ENCODE data around the gene SPATA16.
"Not testable (repeated sequence)": the region's sequence is repeated elsewhere in the genome, so short reads cannot be mapped to it uniquely, and the experiment has no call there.

Gene SPATA16

DNA sequence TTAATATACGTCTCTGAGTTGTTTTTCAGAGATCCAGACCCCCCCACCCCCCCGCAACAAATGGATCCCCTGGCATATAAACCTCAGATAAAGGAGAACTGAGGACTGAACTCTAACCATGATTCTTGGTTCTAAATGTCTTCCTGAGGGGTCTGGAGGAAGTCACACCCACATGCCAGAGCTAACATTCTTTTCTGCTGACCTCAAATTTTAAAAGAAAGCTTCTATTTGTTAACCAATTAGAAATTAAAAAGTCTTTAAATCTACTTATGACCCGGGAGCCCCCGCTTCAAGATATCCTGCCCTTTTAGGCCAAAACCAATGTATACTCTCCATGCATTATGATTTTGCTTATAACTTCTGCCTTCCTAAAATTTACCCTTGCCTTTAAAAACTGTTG is 202.2 kb downstream of the SPATA16 start:
- DNase-seq: no peak

DNA sequence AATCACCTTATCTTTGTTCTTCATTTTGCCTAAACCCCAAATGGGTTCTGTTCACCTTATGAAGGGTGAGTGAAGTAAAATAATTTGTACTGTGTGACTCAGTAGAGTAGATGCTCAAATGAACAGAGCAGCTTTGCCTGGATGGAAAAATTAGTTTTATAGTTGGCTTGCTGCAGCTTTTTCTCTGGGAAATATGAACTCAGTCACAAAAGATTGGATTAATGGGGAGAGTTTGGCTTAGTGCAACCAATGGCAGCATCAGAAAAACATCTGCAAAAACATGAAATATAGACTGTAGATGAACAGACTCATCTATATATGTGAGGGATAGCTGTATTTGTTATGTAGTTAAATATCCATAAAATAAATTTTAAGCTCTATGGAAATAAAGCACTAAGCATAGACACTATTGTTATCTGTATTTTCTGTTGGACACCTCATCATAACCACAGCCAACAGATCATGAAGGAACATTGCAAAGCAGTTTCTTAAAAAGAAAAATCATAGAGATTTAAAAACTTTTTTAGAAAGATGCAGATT is 209.2 kb downstream of the SPATA16 start:
- no peak for DNase-seq

DNA sequence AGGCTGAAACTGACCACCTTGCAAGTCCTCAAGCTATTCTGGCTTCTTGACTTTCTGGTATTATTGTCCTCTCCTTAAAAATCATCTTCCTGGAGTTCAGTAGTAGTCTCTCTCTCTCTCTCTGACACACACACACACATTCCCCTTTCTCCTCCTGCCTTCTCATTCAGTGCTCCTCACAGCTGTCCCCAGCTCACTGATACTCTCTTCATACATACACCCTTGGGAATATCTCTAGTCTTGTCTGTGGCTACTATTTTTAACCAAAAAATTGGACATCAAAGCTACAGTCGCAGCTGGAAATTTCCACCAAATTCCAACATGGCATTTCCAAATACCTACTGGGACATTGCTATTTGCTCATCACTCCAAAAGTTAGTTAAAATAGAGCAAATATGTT is 211.6 kb downstream of the SPATA16 start:
- no peak for DNase-seq

DNA sequence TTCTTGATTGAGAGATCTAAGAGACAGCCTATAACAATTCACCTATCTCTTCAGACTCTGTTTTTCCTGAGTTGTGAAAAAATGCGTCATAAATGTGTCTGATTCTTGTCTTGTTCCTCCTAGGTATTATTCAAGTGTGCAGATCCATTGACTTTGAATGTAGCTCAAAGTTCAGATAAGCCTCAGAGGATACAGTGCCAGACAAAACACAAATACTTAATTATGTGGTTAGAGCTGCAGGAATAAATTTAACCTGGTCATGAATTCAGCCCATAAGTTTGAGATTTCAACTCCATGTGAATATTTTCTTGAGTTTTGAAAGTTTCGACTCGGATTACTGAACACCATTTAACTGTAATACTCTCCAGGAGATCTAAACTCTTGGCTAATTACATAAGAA is 216.5 kb downstream of the SPATA16 start:
- no peak for DNase-seq

DNA sequence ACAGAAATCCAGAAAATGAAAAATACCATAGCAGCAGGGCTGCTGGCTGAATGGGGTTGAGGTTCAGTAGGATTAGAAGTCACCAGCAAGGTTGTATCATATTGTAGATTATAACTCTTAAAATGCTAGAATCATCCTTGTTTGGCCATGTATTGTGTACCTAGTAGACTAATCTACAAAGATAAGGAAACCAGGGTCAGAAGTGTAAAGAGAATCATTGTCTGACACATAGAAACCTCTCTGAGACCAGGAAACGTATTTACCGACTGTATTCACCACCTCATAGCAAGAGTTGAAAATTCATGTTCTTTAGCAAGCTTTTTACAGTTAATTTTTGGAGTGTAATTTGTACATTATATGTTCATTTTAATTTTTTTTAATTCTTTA is 221.7 kb downstream of the SPATA16 start:
- no peak for DNase-seq

DNA sequence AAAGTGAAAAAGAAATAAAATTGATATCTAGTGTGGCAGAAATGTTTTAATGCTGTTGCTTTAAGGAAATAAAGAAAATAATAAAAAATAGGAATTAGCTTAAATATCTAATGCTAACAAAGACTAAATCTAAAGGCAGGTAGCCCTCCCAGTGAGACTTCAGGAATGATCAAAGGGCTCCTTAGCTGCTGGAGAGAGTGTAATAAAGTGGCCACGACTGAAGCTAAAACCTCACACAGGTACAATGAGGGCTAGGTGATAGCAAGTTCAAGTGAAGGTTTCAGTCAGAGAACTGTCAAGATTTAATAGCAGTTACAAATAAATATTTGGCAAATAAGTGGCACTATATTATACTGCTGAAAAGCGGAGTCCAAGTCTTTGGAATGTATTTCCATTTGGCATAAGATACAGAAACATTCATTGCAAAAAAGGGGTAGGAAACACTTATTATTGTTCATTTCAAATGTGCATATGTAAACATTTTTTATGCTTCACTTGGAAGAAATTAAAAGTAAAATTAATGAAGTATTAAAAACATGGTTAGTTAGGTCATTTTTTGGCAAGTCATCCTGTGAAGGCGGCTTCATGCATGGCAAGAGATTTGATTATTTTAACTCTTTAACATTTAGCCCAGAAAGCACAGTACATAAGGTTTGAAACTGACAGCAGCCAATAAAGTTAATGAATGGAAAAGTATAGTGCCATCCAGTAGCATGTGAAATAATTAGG is 222.3 kb downstream of the SPATA16 start:
- no peak for DNase-seq

DNA sequence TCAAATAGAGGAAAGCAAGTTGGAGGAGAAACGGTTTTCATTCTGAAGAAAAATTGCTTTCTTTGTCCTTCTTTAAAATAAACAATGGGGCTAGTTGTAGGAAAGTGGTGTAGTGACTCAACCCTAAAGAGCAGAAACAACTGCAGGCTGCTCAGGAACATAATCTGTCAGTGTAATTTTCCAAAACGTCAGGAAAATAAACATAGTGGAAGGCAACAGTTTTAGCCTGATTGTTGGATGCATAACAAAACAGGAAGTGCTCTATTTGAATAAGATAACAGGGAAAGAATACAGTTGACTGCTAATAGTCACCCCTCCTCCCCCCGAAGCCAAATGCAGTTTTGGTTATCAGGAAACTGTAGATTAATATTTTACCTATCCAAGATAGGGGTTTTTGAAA is 222.9 kb downstream of the SPATA16 start:
- DNase-seq: no peak

DNA sequence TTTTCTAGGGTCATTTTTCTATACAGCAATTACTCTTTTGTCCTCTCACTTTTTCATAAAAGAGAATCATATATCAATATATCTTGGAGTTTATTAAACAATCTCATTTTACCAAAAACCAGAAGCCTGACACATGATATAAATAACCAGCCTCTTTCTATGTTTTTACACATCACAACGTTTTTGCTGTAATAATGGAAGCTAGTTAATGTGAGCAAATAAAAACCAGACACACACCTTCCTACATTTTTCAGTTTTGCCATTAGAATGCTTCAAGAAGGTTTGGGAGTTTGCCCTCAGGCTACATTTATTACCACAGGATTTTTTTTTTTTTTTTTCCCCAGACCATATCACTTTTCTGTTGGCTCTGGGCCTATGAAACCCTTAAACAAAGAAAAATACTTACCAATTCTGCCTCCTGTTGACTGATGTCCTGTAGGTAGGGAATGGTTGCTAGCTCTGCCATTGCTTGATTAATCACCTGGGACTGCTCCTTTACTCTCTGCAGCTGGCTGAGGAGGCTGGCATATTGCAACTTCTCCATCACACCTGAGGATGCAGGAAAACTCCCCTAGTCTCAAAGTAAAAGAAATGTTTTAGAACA is 225.0 kb downstream of the SPATA16 start:
- no peak for DNase-seq

DNA sequence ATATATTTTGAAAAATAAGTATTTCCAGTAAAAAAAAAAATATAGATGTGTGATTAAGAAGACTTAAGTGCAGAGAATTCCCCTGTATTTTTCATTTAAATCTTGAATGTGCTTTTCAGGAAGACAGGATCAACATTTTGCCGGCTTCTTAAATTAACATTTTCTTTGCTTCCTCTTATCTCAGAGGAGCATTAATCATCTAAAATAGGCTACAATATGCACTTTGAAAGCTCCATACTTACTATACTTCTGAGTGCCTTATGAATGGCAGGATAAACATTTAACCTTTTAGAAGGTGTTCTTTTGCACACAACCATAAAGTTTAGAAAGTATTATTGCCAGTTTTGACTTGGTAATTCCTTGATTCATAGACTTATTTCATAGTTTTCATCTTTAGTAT is 226.2 kb downstream of the SPATA16 start:
- DNase-seq: no peak

DNA sequence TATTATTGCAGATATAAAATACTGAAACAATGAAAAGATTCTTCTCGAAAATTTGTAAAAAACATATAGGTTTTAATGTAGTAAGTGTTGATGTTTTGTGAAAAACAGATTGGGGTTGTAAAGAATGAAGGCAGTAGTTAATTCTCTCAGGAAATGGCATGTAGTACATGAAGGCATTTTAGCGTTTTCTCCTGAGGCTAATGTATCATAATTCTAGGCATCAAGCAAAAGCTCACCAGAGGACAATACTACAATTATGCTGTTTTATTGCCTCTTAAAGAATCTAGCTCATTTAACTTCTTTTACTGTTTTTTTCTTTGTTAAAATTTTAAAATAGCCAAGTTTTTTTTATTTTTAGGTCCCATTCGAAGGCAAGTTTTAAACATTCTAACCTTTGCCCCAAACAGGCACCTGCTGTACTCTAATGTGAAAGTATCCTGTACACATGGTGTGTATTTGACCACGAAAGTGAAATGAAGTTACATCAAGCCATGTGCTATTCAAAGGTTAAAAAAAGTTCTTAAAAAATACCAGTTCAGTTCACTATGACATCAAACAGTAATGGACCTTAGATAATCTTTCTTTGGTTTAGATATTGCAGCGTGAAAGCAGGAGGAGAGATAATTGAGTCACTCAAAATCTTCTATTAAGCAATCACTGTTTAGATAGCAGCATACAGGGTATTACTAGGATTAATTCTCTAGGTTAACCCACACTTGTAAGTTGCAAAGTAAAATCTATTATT is 227.0 kb downstream of the SPATA16 start:
- DNase-seq: no peak

DNA sequence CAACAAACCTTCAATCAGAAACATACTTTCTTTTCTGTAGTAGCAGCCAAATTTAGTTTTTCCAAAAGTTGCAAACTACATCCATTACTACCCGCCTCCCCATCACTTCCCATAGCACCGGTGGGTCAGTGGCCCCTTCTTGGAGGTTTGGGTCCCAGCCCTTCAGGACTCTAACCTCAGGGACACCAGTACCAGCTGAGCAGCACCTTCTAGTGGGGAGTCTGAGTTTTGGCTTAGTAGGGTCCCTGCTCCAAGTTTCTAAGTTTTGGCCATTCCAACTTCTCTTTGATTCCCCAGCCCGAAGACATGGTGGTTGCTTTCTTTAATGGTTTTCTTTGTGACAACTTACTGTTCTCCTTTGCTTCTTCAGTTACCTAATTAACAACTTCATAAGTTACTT is 229.9 kb downstream of the SPATA16 start:
- DNase-seq: no peak

DNA sequence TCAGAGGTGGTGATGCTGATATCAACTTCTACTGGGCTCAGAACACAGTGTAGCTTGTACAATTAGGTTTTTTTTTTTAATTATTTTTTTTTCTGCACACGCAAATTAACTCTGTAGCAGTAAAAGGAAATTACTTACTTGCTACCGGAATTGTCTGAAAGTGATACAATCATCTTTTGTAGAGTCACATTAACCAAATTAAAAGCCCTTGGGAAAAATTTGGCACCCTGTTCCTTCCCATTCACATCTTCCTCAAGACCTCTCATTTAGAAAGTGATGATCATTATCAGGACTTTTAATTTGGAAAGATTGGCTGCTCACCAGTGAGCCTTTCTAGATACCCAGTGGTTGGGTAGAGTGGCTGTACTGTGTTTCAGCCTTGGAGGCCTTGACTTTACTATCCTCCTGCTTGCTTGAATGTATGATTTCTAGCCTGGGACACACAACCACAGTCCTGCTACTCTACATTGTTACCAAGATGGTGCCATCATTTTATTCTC is 232.2 kb downstream of the SPATA16 start:
- DNase-seq: no peak

DNA sequence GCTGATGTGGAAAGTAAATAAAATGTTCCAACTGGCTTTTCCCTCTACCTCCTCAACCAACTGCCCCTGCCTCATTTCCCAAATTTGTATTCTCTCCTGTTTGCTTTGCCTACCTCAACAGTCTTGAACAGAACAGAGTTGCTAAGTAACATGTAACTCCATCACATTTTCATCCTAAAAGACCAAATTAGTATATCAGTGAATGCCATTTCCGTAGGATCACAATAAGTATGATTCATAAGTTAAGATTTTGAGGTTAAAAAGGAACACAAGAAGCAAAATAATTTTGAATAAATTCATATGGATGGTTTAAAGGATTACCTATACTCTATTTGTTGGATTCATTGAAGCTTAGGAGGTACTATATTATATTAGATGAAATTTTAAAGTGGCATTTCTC is 235.6 kb downstream of the SPATA16 start:
- no peak for DNase-seq

DNA sequence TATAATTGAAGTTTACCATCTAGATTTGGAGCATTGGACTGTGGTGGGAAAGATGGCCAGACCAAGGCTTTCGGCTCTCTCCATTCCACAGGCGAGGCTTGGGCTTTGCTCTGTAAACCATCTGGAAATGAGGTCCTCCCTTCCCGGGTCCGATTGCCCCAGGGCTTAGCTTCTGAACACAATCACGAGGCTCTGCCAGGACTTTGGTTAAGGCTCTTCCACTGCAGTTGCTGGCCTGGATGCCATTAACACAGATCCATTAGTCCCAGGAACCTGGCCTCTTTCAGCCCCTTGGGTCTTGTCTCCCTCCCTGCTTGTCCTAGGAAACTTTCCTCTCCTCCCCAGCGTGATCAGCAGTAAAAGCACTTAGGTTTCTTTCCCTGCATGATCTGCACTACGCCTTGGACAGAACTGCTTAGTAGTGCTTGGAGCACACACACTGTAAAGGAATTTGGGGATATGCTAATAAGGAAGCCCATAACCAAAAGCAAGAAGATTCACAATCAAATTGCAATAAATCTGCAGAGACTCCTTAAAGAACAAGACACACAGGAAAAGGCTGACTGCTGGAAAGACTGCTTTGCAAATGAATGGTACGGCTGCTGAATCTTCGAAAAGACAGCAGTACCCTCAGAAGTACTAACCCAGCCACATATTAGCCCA is 236.2 kb downstream of the SPATA16 start:
- DNase-seq: no peak

DNA sequence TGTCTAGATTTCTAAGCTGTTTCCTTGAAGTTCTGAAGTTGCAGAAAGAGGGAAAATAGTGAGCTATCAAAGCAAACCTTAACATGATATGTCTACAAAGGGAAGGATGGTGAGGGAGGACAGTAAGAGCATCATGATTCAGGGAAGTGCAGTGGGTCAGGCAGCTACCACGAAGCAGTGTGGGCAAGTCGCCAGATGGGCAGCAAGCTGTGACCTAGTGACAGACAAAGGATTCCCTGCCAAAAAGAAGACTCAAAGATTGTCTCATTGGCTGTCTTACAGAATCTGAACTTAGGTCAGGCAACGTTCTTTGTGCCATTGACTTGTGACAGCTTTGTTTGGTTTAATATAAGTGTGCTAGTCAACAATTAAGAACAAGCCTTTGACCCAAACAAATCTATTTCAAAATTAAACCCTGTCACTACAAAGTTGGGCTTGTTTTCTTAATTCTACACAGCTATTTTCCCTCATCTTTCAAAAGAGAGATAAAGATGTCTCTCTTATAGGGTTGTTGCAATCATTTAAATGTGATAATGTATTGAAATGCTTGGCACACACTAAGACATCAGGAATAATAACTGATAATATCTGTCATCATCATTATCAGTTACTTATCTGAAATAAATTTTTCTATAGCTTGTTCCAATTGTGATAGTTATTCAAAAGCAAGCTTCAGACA is 237.3 kb downstream of the SPATA16 start:
- no peak for DNase-seq

DNA sequence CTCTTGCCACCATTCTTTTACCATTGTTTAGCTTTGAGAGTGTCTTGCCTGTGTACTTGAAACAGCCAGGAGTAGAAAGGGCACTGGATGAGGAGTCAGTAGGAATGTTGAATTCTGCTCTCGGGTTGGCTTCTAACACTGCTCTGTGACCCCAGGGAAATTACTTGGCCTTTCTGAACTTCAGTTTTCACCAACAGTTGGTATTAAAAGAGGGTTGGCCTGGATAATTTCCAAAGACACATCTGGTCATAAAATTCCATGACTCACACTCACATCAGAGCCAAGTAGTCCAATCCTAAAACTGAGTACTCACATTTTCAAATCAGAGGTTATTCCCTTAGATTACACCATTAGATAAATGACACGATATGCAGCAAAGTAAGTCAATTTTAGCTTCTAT is 248.9 kb downstream of the SPATA16 start:
- DNase-seq: no peak

DNA sequence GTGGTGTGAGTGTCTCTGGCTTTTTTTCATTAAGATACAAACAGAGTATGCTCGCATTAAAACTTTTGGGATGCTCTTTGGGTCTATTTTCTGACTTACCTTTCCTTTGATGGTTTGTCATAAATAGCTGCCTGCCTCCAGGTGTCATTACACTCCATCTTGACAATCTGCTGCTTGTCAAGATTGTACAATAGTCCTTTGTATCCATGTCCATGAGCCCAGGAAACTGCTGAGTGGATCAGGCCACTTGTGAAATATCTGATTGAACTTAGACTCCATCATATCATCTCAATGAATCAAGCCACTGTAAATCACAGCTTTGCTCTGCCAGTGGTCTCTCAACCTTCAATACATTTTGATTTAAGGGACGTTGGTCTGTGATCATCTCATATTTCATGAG is 255.3 kb downstream of the SPATA16 start:
- DNase-seq: no peak

DNA sequence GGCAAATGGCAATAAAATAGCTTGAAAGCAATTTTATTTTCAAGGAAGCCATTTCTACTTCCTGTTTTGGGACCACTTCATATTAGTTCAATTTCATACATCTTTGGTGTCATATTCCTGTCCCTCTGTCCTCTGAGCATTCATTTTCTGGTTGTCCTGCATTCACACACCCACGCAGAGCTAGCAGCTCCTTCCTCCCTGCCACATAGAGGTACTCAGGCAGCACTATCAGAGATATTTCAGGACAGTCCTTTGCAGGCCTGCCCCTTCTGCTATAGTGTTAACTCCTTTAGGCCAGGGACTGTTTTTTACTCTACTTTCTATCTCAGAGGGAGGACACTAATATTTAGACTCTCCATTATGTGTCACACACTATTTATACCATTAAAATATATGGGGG is 258.5 kb downstream of the SPATA16 start:
- DNase-seq: no peak

DNA sequence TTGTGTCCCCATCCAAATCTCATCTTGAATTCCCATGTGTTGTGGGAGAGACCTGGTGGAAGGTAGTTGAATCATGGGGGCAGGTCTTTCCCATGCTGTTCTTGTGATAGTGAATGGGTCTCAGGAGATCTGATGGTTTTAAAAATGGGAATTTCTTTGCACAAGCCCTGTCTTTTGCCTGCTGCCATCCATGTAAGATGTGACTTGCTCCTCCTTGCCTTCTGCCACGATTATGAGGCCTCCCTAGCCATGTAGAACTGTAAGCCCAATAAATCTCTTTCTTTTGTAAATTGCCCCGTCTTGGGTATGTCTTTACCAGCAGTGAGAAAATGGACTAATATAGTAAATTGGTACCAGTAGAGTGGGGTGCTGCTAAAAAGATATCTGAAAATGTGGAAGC is 261.7 kb downstream of the SPATA16 start:
- not testable (repeated sequence) for DNase-seq

DNA sequence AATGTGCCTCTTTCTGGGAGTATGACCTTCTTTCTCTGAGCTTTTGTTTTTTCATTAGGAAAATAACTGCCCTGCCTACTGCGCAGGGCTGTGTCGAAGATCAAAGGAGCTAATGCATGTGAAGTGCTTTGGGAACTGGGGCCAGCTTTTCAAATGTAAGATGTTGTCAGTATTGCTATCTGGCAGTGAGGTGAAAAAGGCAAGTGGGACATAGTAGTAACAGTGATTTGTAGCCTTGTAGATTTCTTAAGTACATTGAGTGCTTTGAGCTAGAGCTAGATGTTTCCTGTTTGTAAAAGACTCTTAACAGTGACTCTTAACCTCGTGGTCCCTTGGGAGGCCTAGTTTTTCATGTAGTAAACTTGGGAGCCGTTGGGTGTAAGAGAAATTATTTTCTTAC is 264.0 kb downstream of the SPATA16 start:
- DNase-seq: peak; percentile 27

DNA sequence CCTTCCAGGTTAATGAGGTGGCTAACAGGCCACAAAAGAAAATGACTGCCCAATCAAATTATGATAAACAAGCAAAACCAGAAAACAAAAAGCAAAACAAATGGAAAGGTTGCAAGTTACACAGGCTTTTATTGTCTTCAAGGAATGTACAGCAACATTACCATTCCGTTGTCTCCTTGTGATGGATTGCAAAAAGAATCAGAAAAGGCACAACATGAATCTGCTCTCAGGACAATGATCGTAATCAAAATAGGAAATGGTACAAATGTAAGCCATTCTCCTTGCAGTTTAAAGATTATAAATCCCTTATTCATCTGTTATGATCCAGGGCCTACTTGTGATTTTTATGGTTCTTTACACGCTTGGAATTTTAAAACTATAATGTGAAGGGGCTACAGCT is 264.7 kb downstream of the SPATA16 start:
- DNase-seq: no peak

DNA sequence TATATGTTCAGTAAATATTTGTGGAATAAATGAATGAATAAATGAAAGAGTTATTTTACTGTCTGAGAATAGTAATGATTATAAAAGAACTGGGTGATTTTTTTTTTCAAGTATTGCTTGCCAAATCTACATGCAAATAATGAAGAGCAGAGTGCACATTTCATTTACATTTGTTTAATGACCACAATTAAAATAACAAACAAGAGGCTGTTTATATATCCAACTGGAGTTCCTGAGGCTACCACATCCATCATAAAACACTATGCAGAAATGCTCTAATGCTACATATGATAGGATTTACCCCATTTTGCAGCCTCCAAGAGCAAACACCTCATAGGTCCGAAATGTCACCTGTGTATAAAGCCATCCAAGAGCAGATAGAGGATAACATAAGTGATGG is 266.0 kb downstream of the SPATA16 start:
- DNase-seq: no peak

Measured in NCI-H2107 (cell line).